ENCODE results near the gene NUP214.

NUP214 gene

GRCh38 chr9:131276094-131276888 lies 150.9 kb downstream of the NUP214 start, which contains the start of gene FAM78A:
FAM78A (minus strand) TSS chr9:131276510; CDS start chr9:131276179, 331 bp downstream.
- no peak for DNase-seq (ENCODE audit: low read depth in 2 of 2, low spot score in 1 of 2)

GRCh38 chr9:131276891-131277286 lies 151.5 kb downstream of the NUP214 start:
- no peak for DNase-seq (ENCODE audit: low read depth in 2 of 2, low spot score in 1 of 2)

- DNase-seq (ENCODE audit: low read depth in 2 of 2, low spot score in 1 of 2), result no peak
Measured at GRCh38 chr9:131277287-131277909, 152.0 kb downstream of the NUP214 start.

- DNase-seq (ENCODE audit: low read depth in 2 of 2, low spot score in 1 of 2), result peak in 1 of 2 donors; percentile 46
Measured at GRCh38 chr9:131277910-131278701, 152.7 kb downstream of the NUP214 start.

GRCh38 chr9:131278702-131279111 lies 153.3 kb downstream of the NUP214 start:
- no peak for DNase-seq (ENCODE audit: low read depth in 2 of 2, low spot score in 1 of 2)

GRCh38 chr9:131279196-131279862 lies 153.9 kb downstream of the NUP214 start:
- no peak for DNase-seq (ENCODE audit: low read depth in 2 of 2, low spot score in 1 of 2)

GRCh38 chr9:131279863-131280570 lies 154.6 kb downstream of the NUP214 start:
- DNase-seq (ENCODE audit: low read depth in 2 of 2, low spot score in 1 of 2), result no peak

- DNase-seq (ENCODE audit: low read depth in 2 of 2, low spot score in 1 of 2), result no peak
Measured at GRCh38 chr9:131280660-131281059, 155.3 kb downstream of the NUP214 start.

GRCh38 chr9:131281119-131281965 lies 156.0 kb downstream of the NUP214 start:
- no peak for DNase-seq (ENCODE audit: low read depth in 2 of 2, low spot score in 1 of 2)

GRCh38 chr9:131282175-131282574 lies 156.8 kb downstream of the NUP214 start:
- no peak for DNase-seq (ENCODE audit: low read depth in 2 of 2, low spot score in 1 of 2)

GRCh38 chr9:131282688-131283422 lies 157.5 kb downstream of the NUP214 start:
- DNase-seq (ENCODE audit: low read depth in 2 of 2, low spot score in 1 of 2), result no peak

Measured in stimulated activated CD8-positive, alpha-beta memory T cell treated with anti-CD3 and anti-CD28 coated beads, Interleukin-4, amount 100 ng/mL, for 1 hour (primary cell).